Esophagus squamous epithelium (tissue), 4 donors: ENCODE measurements around the gene TRIM26.
"Not testable (repeated sequence)": the region's sequence is repeated elsewhere in the genome, so short reads cannot be mapped to it uniquely, and the experiment has no call there.

Source experiments
- CTCF ChIP-seq, 6 experiments: fragments of 450-650 bp in 4 of 6; fragments of 200-600 bp in 2 of 6; sonication (generic) in 2 of 6; IDR thresholded peaks; one replicate each; pipeline ENCODE4 v1.5.1; 2016 to 2019; ENCODE audit warnings: antibody characterized with exemption in 6 of 6, mild to moderate bottlenecking in 4 of 6, moderate library complexity in 4 of 6
- POLR2A ChIP-seq, 4 donors: fragments of 450-650 bp; IDR thresholded peaks; one replicate each; pipeline ENCODE4 v1.6.1; 2017; ENCODE audit warnings: antibody characterized with exemption in 4 of 4, mild to moderate bottlenecking in 4 of 4, moderate library complexity in 3 of 4

- not testable (repeated sequence) for TF ChIP-seq POLR2A, CTCF (IDR thresholded peaks at IDR 0.05)
These were observed 48.0 kb downstream of the TRIM26 start for GRCh38 chr6:30165238-30165637.
